OCI-LY1 (cell line): ENCODE measurements around the gene GINS3.

Source experiments
- H2AFZ ChIP-seq: fragments of 200-600 bp; sonication (generic), shearing (Covaris generic); 2 replicates; pipeline ENCODE4 v1.6.0; 2014; ENCODE audit warnings: antibody characterized with exemption, mild to moderate bottlenecking, low read length
- H3F3A ChIP-seq: fragments of 200-600 bp; sonication (generic), shearing (Covaris generic); 2 replicates; pipeline ENCODE4 v1.6.0; 2014; ENCODE audit warnings: mild to moderate bottlenecking, antibody characterized with exemption, low read length, moderate library complexity; ENCODE audit not compliant: insufficient read depth
- H3K27ac ChIP-seq: fragments of 200-600 bp; sonication (generic); 2 replicates; pipeline ENCODE4 v1.5.1; 2014; ENCODE audit warnings: low read length, mixed run types, mild to moderate bottlenecking, low read depth; ENCODE audit not compliant: poor library complexity, severe bottlenecking
- H3K27me3 ChIP-seq: fragments of 200-600 bp; sonication (generic); 2 replicates; pipeline ENCODE4 v1.6.0; 2014; ENCODE audit warnings: antibody characterized with exemption, mild to moderate bottlenecking, low read length, moderate library complexity; ENCODE audit not compliant: insufficient read depth
- H3K36me3 ChIP-seq: fragments of 200-600 bp; sonication (generic); 2 replicates; pipeline ENCODE4 v1.6.1; 2014; ENCODE audit warnings: mild to moderate bottlenecking, antibody characterized with exemption, low read length, moderate library complexity, mixed read lengths; ENCODE audit not compliant: insufficient read depth
- H3K4me1 ChIP-seq: fragments of 200-600 bp; sonication (generic); 2 replicates; pipeline ENCODE4 v1.5.1; 2014; ENCODE audit warnings: mild to moderate bottlenecking, low read length, moderate library complexity; ENCODE audit not compliant: insufficient read depth, severe bottlenecking
- H3K4me2 ChIP-seq: fragments of 200-600 bp; sonication (generic), shearing (Covaris generic); 2 replicates; pipeline ENCODE4 v1.6.1; 2014; ENCODE audit warnings: low read length
- H3K4me3 ChIP-seq: fragments of 200-600 bp; sonication (generic); 2 replicates; pipeline ENCODE4 v1.5.1; 2014; ENCODE audit warnings: low read length, low read depth, mild to moderate bottlenecking, mixed read lengths; ENCODE audit not compliant: poor library complexity, severe bottlenecking
- H3K79me2 ChIP-seq: fragments of 200-600 bp; shearing (Covaris generic); 2 replicates; pipeline ENCODE4 v1.6.1; 2016; ENCODE audit warnings: mixed run types, low read length, mixed read lengths; ENCODE audit not compliant: insufficient read depth
- H3K9ac ChIP-seq: fragments of 200-600 bp; sonication (generic), shearing (Covaris generic); 2 replicates; pipeline ENCODE4 v1.6.1; 2014; ENCODE audit warnings: mild to moderate bottlenecking, low read length, mixed read lengths
- H3K9me2 ChIP-seq: fragments of 200-600 bp; sonication (generic), shearing (Covaris generic); 2 replicates; pipeline ENCODE4 v1.6.1; 2014; ENCODE audit warnings: low read depth, mild to moderate bottlenecking, low read length, mixed read lengths
- H3K9me3 ChIP-seq: fragments of 200-600 bp; shearing (Covaris generic); 2 replicates; pipeline ENCODE4 v1.6.1; 2014; ENCODE audit warnings: low read length, mixed read lengths
- H4K20me1 ChIP-seq: fragments of 200-600 bp; sonication (generic), shearing (Covaris generic); 2 replicates; pipeline ENCODE4 v1.6.0; 2016; ENCODE audit warnings: mild to moderate bottlenecking, low read length; ENCODE audit not compliant: insufficient read depth
- EZH2 ChIP-seq: fragments of 200-600 bp; sonication (generic), shearing (Covaris generic); IDR thresholded peaks from 2 replicates; pipeline ENCODE4 v1.8.0; 2017; ENCODE audit warnings: borderline replicate concordance, mixed run types, mild to moderate bottlenecking, antibody characterized with exemption, low read length, moderate library complexity, mixed read lengths
- TF ChIP-seq, protein P1 (sequence below): fragments of 200-600 bp; sonication (generic), shearing (Covaris generic); IDR thresholded peaks from 2 replicates; pipeline ENCODE4 v1.5.1; 2017; ENCODE audit warnings: mild to moderate bottlenecking, antibody characterized with exemption, low read length, moderate library complexity, mixed read lengths

The GINS3 gene

GRCh38 chr16:58451945-58452401 lies 59.7 kb downstream of the GINS3 start:
- H3K9ac ChIP-seq, result no peak overlapping the region
- H3K27me3 ChIP-seq, result peaks cover 4% of the 10 kb centered on the region; the same call in 1 of the 2 replicates
- H3K4me1 ChIP-seq, result no peaks in the 10 kb centered on the region
- H3K4me3 ChIP-seq, result no peak overlapping the region
- H4K20me1 ChIP-seq, result no peaks in the 10 kb centered on the region
- H3K9me3 ChIP-seq, result no peaks in the 10 kb centered on the region
- H3K4me2 ChIP-seq, result no peak overlapping the region
- TF ChIP-seq, protein P1, sequence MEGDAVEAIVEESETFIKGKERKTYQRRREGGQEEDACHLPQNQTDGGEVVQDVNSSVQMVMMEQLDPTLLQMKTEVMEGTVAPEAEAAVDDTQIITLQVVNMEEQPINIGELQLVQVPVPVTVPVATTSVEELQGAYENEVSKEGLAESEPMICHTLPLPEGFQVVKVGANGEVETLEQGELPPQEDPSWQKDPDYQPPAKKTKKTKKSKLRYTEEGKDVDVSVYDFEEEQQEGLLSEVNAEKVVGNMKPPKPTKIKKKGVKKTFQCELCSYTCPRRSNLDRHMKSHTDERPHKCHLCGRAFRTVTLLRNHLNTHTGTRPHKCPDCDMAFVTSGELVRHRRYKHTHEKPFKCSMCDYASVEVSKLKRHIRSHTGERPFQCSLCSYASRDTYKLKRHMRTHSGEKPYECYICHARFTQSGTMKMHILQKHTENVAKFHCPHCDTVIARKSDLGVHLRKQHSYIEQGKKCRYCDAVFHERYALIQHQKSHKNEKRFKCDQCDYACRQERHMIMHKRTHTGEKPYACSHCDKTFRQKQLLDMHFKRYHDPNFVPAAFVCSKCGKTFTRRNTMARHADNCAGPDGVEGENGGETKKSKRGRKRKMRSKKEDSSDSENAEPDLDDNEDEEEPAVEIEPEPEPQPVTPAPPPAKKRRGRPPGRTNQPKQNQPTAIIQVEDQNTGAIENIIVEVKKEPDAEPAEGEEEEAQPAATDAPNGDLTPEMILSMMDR, result no peak
- TF ChIP-seq EZH2, result no peak
- H3K9me2 ChIP-seq, result no peaks in the 10 kb centered on the region
- H3K27ac ChIP-seq, result no peak overlapping the region
- no peaks in the 10 kb centered on the region for H3F3A ChIP-seq
- no peaks in the 10 kb centered on the region for H3K79me2 ChIP-seq
- no peaks in the 10 kb centered on the region for H3K36me3 ChIP-seq
- no peak overlapping the region for H2AFZ ChIP-seq

DNA sequence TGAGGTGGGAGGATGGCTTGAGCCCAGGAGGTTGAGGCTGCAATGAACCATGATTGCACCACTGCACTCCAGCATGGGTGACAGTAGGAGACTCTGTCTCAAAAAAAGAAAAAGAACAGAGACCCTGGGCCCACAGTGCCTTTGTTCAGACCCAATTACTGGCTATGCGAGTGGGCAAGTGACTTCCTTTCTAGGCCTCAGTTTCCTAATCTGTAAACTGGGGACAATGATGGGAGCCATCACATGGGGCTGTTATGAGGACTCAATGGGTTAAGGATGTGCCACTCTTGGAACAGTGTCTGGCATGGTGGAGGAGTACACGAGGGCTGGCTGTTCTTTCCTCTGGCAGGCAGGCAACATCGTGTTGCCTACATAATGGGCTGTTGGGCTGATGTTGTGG lies 60.4 kb downstream of the GINS3 start:
- peaks cover 4% of the 10 kb centered on the region; the same call in 1 of the 2 replicates for H3K27me3 ChIP-seq
- TF ChIP-seq, protein P1, result no peak
- TF ChIP-seq EZH2, result no peak
- no peak overlapping the region for H3K9ac ChIP-seq
- H3K4me3 ChIP-seq, result no peak overlapping the region
- no peak overlapping the region for H3K27ac ChIP-seq
- H3K4me2 ChIP-seq, result no peak overlapping the region
- no peaks in the 10 kb centered on the region for H3K36me3 ChIP-seq
- no peaks in the 10 kb centered on the region for H4K20me1 ChIP-seq
- no peaks in the 10 kb centered on the region for H3K79me2 ChIP-seq
- no peak overlapping the region for H2AFZ ChIP-seq
- no peaks in the 10 kb centered on the region for H3F3A ChIP-seq
- H3K4me1 ChIP-seq, result no peaks in the 10 kb centered on the region
- no peaks in the 10 kb centered on the region for H3K9me2 ChIP-seq
- H3K9me3 ChIP-seq, result no peaks in the 10 kb centered on the region

DNA sequence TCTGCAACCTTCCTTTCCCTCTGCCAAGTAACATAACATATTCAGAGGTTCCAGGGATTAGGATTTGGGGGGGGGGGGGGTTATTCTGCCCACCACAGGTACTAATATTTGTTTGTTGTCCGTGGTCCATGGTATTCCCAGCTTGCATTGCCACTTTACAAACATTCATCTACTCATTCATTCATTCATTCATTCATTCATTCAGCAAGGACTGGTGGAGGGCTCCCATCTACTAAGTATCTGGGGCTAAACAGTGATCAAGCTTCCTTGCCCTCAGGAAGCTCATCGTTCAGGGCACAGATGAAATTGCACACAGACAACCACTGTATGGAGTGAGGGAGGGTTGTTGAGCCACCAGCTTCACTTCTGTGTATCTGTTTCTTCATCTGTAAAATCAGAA lies 61.9 kb downstream of the GINS3 start:
- H3K4me3 ChIP-seq, result no peak overlapping the region
- no peak for TF ChIP-seq EZH2
- TF ChIP-seq, protein P1, result no peak
- no peak overlapping the region for H3K4me2 ChIP-seq
- no peak overlapping the region for H2AFZ ChIP-seq
- H4K20me1 ChIP-seq, result no peaks in the 10 kb centered on the region
- H3K9ac ChIP-seq, result no peak overlapping the region
- H3K9me3 ChIP-seq, result no peaks in the 10 kb centered on the region
- no peaks in the 10 kb centered on the region for H3K79me2 ChIP-seq
- H3K36me3 ChIP-seq, result no peaks in the 10 kb centered on the region
- peaks cover 4% of the 10 kb centered on the region; the same call in 1 of the 2 replicates for H3K27me3 ChIP-seq
- H3K4me1 ChIP-seq, result no peaks in the 10 kb centered on the region
- H3K9me2 ChIP-seq, result no peaks in the 10 kb centered on the region
- H3K27ac ChIP-seq, result no peak overlapping the region
- H3F3A ChIP-seq, result no peaks in the 10 kb centered on the region
